H1 (cell line): ENCODE measurements around the gene BRICD5. TPM values are rescaled to one million over a fixed set of nuclear protein-coding genes. Genes with fewer than 3 reads are reported as not detected.

ENCODE experiments used
- CTCF ChIA-PET: fragments of 300-600 bp; sonication (Branson Sonifier 250); formaldehyde crosslinking; loops from one replicate; lab custom pipeline; 2021; ENCODE audit not compliant: partially characterized antibody; lab: Charles Lee
- POLR2A ChIA-PET: fragments of 300-600 bp; sonication (Branson Sonifier 250); formaldehyde crosslinking; loops from one replicate; lab custom pipeline; 2021; ENCODE audit warnings: inconsistent platforms; ENCODE audit not compliant: partially characterized antibody; lab: Charles Lee
- DNase-seq, 2 experiments: peaks; one replicate each; pipeline versions ENCODE4 v3.0.0 to v3.0.0-alpha.2; 2010 to 2022; ENCODE audit warnings: low spot score in 2 of 2, low read depth in 1 of 2, mixed read lengths in 1 of 2
- FAIRE-seq: peaks from 2 replicates; lab custom pipeline; 2011; peaks lifted over from hg19 to GRCh38; lab: Jason Lieb, UNC
- H2AFZ ChIP-seq: 2 replicates; pipeline ENCODE4 v1.8.1; 2012; ENCODE audit warnings: low read length, inconsistent platforms
- H2AK5ac ChIP-seq: 2 replicates; pipeline ENCODE4 v1.6.1; 2013; ENCODE audit warnings: low read depth, low read length
- H2BK120ac ChIP-seq: replicated peaks from 2 replicates; pipeline ENCODE3; 2013; ENCODE audit warnings: low read depth, low read length, inconsistent platforms
- H2BK12ac ChIP-seq: 2 replicates; pipeline ENCODE4 v1.6.1; 2013; ENCODE audit warnings: low read depth, low read length
- H2BK15ac ChIP-seq: 2 replicates; pipeline ENCODE4 v1.6.1; 2013; ENCODE audit warnings: low read length
- H2BK20ac ChIP-seq: 2 replicates; pipeline ENCODE4 v1.6.1; 2013; ENCODE audit warnings: low read length
- H2BK5ac ChIP-seq: 2 replicates; pipeline ENCODE4 v1.6.1; 2013; ENCODE audit warnings: low read depth, low read length
- H3K14ac ChIP-seq: 2 replicates; pipeline ENCODE4 v1.6.1; 2013; ENCODE audit warnings: inconsistent platforms; ENCODE audit not compliant: insufficient read length
- H3K18ac ChIP-seq: 2 replicates; pipeline ENCODE4 v1.6.1; 2013; ENCODE audit warnings: low read length; ENCODE audit errors: extremely low read depth
- H3K23ac ChIP-seq: 2 replicates; pipeline ENCODE4 v1.6.1; 2013; ENCODE audit warnings: inconsistent platforms; ENCODE audit not compliant: insufficient read length
- H3K23me2 ChIP-seq: 2 replicates; pipeline ENCODE4 v1.6.1; 2013; ENCODE audit warnings: low read depth, low read length
- H3K27ac ChIP-seq: 2 replicates; pipeline ENCODE4 v1.6.1; 2011; ENCODE audit warnings: low read depth, low read length, inconsistent platforms
- H3K27me3 ChIP-seq, 4 experiments: replicated peaks in 1 of 4; 1 replicate in 1 of 4; 2 replicates in 3 of 4; pipeline versions ENCODE4 v1.6.1 to v1.8.1; 2011 to 2013; ENCODE audit warnings: low read length in 3 of 4, mild to moderate bottlenecking in 3 of 4, inconsistent platforms in 2 of 4, mixed read lengths in 2 of 4, moderate library complexity in 1 of 4; ENCODE audit not compliant: control insufficient read depth in 3 of 4, insufficient read depth in 3 of 4; ENCODE audit errors: extremely low read depth in 1 of 4
- H3K36me3 ChIP-seq, 4 experiments: 2 replicates each; pipeline versions ENCODE4 v1.6.1 to v1.8.1; 2011 to 2013; ENCODE audit warnings: mild to moderate bottlenecking in 4 of 4, low read length in 3 of 4, moderate library complexity in 2 of 4, control low read depth in 1 of 4, inconsistent platforms in 1 of 4; ENCODE audit not compliant: insufficient read depth in 4 of 4, control insufficient read depth in 2 of 4
- H3K4ac ChIP-seq: replicated peaks from 2 replicates; pipeline ENCODE3; 2013; ENCODE audit warnings: low read length, low read depth, mixed read lengths, inconsistent platforms; ENCODE audit not compliant: insufficient read length
- H3K4me1 ChIP-seq, 4 experiments: replicated peaks in 1 of 4; 1 replicate in 1 of 4; 2 replicates in 3 of 4; pipeline versions ENCODE4 v1.6.1 to v1.8.1; 2011 to 2013; ENCODE audit warnings: low read length in 3 of 4, inconsistent platforms in 2 of 4, mixed read lengths in 1 of 4; ENCODE audit not compliant: insufficient read depth in 4 of 4, control insufficient read depth in 3 of 4
- H3K4me2 ChIP-seq, 2 experiments: 2 replicates each; pipeline versions ENCODE4 v1.6.1 to v1.8.1; 2011 to 2013; ENCODE audit warnings: low read depth in 2 of 2, low read length in 2 of 2, control low read depth in 1 of 2, inconsistent platforms in 1 of 2, mild to moderate bottlenecking in 1 of 2; ENCODE audit not compliant: insufficient read depth in 1 of 2
- H3K4me3 ChIP-seq, 4 experiments: fragments of 200-600, 300-600 bp in 1 of 4; sonication (generic), shearing (Covaris generic), sonication (Bioruptor Twin) in 1 of 4; 2 replicates each; pipeline versions ENCODE4 v1.5.1 to v1.8.1; 2011 to 2016; ENCODE audit warnings: low read length in 4 of 4, low read depth in 3 of 4, control low read depth in 2 of 4, inconsistent platforms in 2 of 4, mild to moderate bottlenecking in 2 of 4, mixed read lengths in 1 of 4, moderate library complexity in 1 of 4; ENCODE audit not compliant: insufficient read depth in 2 of 4; ENCODE audit errors: extremely low read depth in 1 of 4
- H3K56ac ChIP-seq: replicated peaks from 2 replicates; pipeline ENCODE3; 2013; ENCODE audit warnings: low read depth, mild to moderate bottlenecking, mixed read lengths, low read length, inconsistent platforms; ENCODE audit not compliant: insufficient read length
- H3K79me1 ChIP-seq: 2 replicates; pipeline ENCODE4 v1.6.1; 2013; ENCODE audit warnings: low read depth, low read length, control low read depth
- H3K79me2 ChIP-seq, 2 experiments: 2 replicates each; pipeline versions ENCODE4 v1.6.1 to v1.8.1; 2012 to 2013; ENCODE audit warnings: low read length in 2 of 2, mild to moderate bottlenecking in 2 of 2, inconsistent platforms in 1 of 2; ENCODE audit not compliant: insufficient read depth in 2 of 2, control insufficient read depth in 1 of 2
- H3K9ac ChIP-seq, 4 experiments: replicated peaks in 1 of 4; 1 replicate in 1 of 4; 2 replicates in 3 of 4; pipeline versions ENCODE4 v1.6.1 to v1.8.1; 2011 to 2013; ENCODE audit warnings: low read depth in 3 of 4, low read length in 3 of 4, control low read depth in 2 of 4, mild to moderate bottlenecking in 2 of 4, moderate library complexity in 2 of 4, inconsistent platforms in 1 of 4; ENCODE audit errors: extremely low read depth in 1 of 4
- H3K9me3 ChIP-seq, 2 experiments: 2 replicates each; pipeline versions ENCODE4 v1.6.1 to v1.8.1; 2012 to 2013; ENCODE audit warnings: mild to moderate bottlenecking in 2 of 2, moderate library complexity in 2 of 2, control low read depth in 1 of 2, inconsistent platforms in 1 of 2, low read depth in 1 of 2, low read length in 1 of 2, mixed read lengths in 1 of 2; ENCODE audit not compliant: insufficient read depth in 2 of 2
- H4K20me1 ChIP-seq, 2 experiments: replicated peaks in 1 of 2; 2 replicates each; pipeline versions ENCODE3 to v1.8.1; 2011 to 2013; ENCODE audit warnings: inconsistent platforms in 2 of 2, low read length in 2 of 2, mild to moderate bottlenecking in 1 of 2; ENCODE audit not compliant: insufficient read depth in 2 of 2, control insufficient read depth in 1 of 2
- H4K5ac ChIP-seq: 2 replicates; pipeline ENCODE4 v1.6.1; 2013; ENCODE audit warnings: low read length, low read depth, mixed read lengths, inconsistent platforms; ENCODE audit not compliant: insufficient read length
- H4K8ac ChIP-seq: 2 replicates; pipeline ENCODE4 v1.8.0; 2013; ENCODE audit warnings: mild to moderate bottlenecking, moderate library complexity, low read length, inconsistent platforms; ENCODE audit not compliant: insufficient read depth; ENCODE audit errors: extremely low read depth
- H4K91ac ChIP-seq: replicated peaks from 2 replicates; pipeline ENCODE3; 2013; ENCODE audit warnings: low read length, mixed read lengths, inconsistent platforms; ENCODE audit not compliant: insufficient read length
- BRCA1 ChIP-seq: IDR thresholded peaks from 2 replicates; pipeline ENCODE4 v1.6.1; 2012; ENCODE audit warnings: low read depth, low read length, improper control_type of control experiment
- CBX8 ChIP-seq: fragments of 300-800, 300-1000 bp; sonication (generic); IDR thresholded peaks from 2 replicates; pipeline ENCODE4 v1.7.1; 2016; ENCODE audit warnings: low read depth, low read length, borderline replicate concordance
- HDAC6 ChIP-seq: IDR thresholded peaks from one replicate; pipeline ENCODE4 v1.7.1; 2012; ENCODE audit warnings: low read depth, mild to moderate bottlenecking, inconsistent platforms, low read length, moderate library complexity
- JUND ChIP-seq: IDR thresholded peaks from 2 replicates; pipeline ENCODE4 v1.6.1; 2011; ENCODE audit warnings: mild to moderate bottlenecking, improper control_type of control experiment, low read length
- KDM1A ChIP-seq: fragments of 200-600, 300-600 bp; sonication (generic); IDR thresholded peaks from 2 replicates; pipeline ENCODE4 v1.7.1; 2016; ENCODE audit warnings: mild to moderate bottlenecking, low read length, borderline replicate concordance
- POLR2A ChIP-seq, 2 experiments: IDR thresholded peaks; 1 replicate in 1 of 2; 2 replicates in 1 of 2; pipeline ENCODE4 v1.6.1; 2011; ENCODE audit warnings: low read depth in 2 of 2, low read length in 2 of 2, mild to moderate bottlenecking in 2 of 2; ENCODE audit errors: control extremely low read depth in 1 of 2
- TAF1 ChIP-seq: IDR thresholded peaks from 2 replicates; pipeline ENCODE4 v1.6.1; 2011; ENCODE audit warnings: mild to moderate bottlenecking, low read depth, low read length
- WGBS, 2 experiments: shearing (Covaris generic) in 1 of 2; methylation state at CpG; one replicate each; pipeline versions ENCODE4 v1.1.6 to v1.1.7; 2013 to 2015; ENCODE audit warnings: low lambda C conversion rate in 2 of 2, mixed read lengths in 2 of 2, inconsistent platforms in 1 of 2, low coverage in 1 of 2, missing lambda C conversion rate in 1 of 2; ENCODE audit not compliant: insufficient replicate concordance in 2 of 2, insufficient coverage in 1 of 2, insufficient read length in 1 of 2; ENCODE audit errors: extremely low coverage in 1 of 2, missing lambda C conversion rate in 1 of 2; 5-methylcytosine and 5-hydroxymethylcytosine counted together
- polyA plus RNA-seq, 7 experiments: library from polyadenylated mRNA; depleted of rRNA in 3 of 7; stranded (reverse) in 5 of 7; unstranded in 2 of 7; fragments of >200 nt in 5 of 7; fragments of 200-250 nt in 2 of 7; gene quantifications; 1 replicate in 5 of 7; 2 replicates in 1 of 7; 4 replicates in 1 of 7; pipeline versions ENCODE4 v1.2.1 to v1.2.3, GENCODE V29; 2011 to 2013; ENCODE audit warnings: missing spikeins in 2 of 7, mixed read lengths in 2 of 7
- total RNA-seq: library from RNA; stranded (reverse); fragmentation: NEBNext Ultra II Directional; extraction: Animal tissue kit (Norgen Biotek cat#: 25700); gene quantifications from 2 replicates; pipeline ENCODE4 v1.2.1, GENCODE V29; 2021
- TF ChIP-seq, protein P1 (sequence below), 3 experiments: IDR thresholded peaks; 1 replicate in 2 of 3; 2 replicates in 1 of 3; pipeline versions ENCODE4 v1.5.1 to v1.6.1; 2011; ENCODE audit warnings: low read length in 3 of 3, mild to moderate bottlenecking in 3 of 3, inconsistent platforms in 2 of 3, low read depth in 1 of 3, moderate library complexity in 1 of 3; ENCODE audit not compliant: insufficient read depth in 1 of 3; ENCODE audit errors: control extremely low read depth in 1 of 3
- TF ChIP-seq, protein P2 (sequence below): IDR thresholded peaks from 2 replicates; pipeline ENCODE4 v1.6.1; 2012; ENCODE audit warnings: low read length, inconsistent platforms

Gene BRICD5
- total and polyA plus RNA-seq, 2 of the 8 experiments (the other 6 are each of a cell fraction or from before 2014, with no cell fraction given), result 8.5 to 14.2 TPM

DNA sequence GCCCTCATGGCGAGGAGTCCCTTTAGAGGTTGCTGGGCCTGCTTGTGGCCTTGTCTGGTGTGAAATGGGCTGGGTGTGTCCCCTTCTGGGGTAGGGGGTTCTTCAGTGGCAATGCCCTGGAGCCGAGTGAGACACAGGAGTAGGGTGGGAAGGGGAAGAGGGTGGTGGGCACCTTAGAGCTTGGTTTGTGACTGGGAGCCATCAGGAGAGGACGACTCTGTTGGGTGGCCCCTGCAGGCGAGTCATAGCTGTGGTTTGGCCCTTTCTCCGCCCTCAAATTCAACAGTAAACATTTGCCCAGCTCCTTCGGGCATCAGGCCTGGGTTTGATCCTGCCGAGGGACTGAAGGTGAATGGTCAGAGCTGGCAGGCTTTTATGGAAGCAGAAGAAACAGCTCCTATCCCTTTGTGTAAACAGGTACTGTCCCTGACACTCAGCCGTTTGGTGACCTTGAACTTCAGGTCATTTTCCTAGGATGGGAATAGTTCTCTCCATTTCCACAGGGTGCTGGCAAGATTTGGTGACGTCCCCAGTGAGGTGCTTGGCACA is 15.7 kb upstream of the BRICD5 start:
- Histone ChIP-seq H3K9ac (no peak overlapping the region), H3K18ac (no peak overlapping the region), H3K27me3 (no peaks in the 10 kb centered on the region), H3K4me3 (no peak overlapping the region), H3K79me1 (peaks cover 3% of the 10 kb centered on the region; the same call in 1 of the 2 replicates), H3K23ac (no peak overlapping the region), H3K9me3 (no peaks in the 10 kb centered on the region), H4K8ac (no peak overlapping the region), H4K20me1 (peaks cover 9 to 13% of the 10 kb centered on the region in 2 experiments), H3K4me1 (no peaks in the 10 kb centered on the region), H3K56ac (no peak overlapping the region), H2BK5ac (no peak overlapping the region), H3K36me3 (peaks cover 0 to 15% (median 2%) of the 10 kb centered on the region in 4 experiments; a peak in 3 of 8 replicates), H4K91ac (no peak overlapping the region), H3K4me2 (no peak overlapping the region), H3K27ac (no peak overlapping the region), H2BK12ac (no peak overlapping the region), H3K4ac (no peak overlapping the region), H3K23me2 (no peaks in the 10 kb centered on the region), H3K14ac (no peak overlapping the region), H2BK15ac (no peak overlapping the region), H4K5ac (no peak overlapping the region), H2BK20ac (no peak overlapping the region), H2BK120ac (no peak overlapping the region), H2AK5ac (no peak overlapping the region), H3K79me2 (peaks cover 3 to 29% of the 10 kb centered on the region in 2 experiments; a peak in 2 of 4 replicates), H2AFZ (no peak overlapping the region)
- ChIA-PET POLR2A (interaction anchor here (0.8 to 6.7 kb wide), 13 partner anchors 9 to 243 kb away, joined by 3 to 37 read pairs (median 5); partner anchors contain the start of genes BRICD5, DNASE1L2, ECI1 and PGP), CTCF (interaction anchor here (1.1 to 2.8 kb wide), 4 partner anchors 11 to 37 kb away, joined by 3 to 10 read pairs (median 4); partner anchors contain the start of gene ECI1)
- WGBS, 2 experiments, result 87% methylated on average over 9 of the region's 9 CpGs; no CpG with 5 or more reads in 1 of the 2 experiments
- no peak for FAIRE-seq
- DNase-seq, result no peak
- no peak for TF ChIP-seq CBX8
- TF ChIP-seq POLR2A (IDR thresholded peaks at IDR 0.05; ENCODE audit: control extremely low read depth in 1 of 2, low read depth in 2 of 2, low read length in 2 of 2), result no peak
- TF ChIP-seq, protein P1, sequence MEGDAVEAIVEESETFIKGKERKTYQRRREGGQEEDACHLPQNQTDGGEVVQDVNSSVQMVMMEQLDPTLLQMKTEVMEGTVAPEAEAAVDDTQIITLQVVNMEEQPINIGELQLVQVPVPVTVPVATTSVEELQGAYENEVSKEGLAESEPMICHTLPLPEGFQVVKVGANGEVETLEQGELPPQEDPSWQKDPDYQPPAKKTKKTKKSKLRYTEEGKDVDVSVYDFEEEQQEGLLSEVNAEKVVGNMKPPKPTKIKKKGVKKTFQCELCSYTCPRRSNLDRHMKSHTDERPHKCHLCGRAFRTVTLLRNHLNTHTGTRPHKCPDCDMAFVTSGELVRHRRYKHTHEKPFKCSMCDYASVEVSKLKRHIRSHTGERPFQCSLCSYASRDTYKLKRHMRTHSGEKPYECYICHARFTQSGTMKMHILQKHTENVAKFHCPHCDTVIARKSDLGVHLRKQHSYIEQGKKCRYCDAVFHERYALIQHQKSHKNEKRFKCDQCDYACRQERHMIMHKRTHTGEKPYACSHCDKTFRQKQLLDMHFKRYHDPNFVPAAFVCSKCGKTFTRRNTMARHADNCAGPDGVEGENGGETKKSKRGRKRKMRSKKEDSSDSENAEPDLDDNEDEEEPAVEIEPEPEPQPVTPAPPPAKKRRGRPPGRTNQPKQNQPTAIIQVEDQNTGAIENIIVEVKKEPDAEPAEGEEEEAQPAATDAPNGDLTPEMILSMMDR (IDR thresholded peaks at IDR 0.05; ENCODE audit: control extremely low read depth in 1 of 3, insufficient read depth in 1 of 3, low read depth in 1 of 3, low read length in 3 of 3), result no peak
- TF ChIP-seq, protein P2, sequence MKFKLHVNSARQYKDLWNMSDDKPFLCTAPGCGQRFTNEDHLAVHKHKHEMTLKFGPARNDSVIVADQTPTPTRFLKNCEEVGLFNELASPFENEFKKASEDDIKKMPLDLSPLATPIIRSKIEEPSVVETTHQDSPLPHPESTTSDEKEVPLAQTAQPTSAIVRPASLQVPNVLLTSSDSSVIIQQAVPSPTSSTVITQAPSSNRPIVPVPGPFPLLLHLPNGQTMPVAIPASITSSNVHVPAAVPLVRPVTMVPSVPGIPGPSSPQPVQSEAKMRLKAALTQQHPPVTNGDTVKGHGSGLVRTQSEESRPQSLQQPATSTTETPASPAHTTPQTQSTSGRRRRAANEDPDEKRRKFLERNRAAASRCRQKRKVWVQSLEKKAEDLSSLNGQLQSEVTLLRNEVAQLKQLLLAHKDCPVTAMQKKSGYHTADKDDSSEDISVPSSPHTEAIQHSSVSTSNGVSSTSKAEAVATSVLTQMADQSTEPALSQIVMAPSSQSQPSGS, result no peak
- TF ChIP-seq HDAC6, result no peak
- TF ChIP-seq KDM1A, result no peak
- TF ChIP-seq JUND, result no peak
- TF ChIP-seq BRCA1, result no peak
- TF ChIP-seq TAF1, result no peak
